ENCODE data around the gene CIB2.

- TF ChIP-seq, protein P1, sequence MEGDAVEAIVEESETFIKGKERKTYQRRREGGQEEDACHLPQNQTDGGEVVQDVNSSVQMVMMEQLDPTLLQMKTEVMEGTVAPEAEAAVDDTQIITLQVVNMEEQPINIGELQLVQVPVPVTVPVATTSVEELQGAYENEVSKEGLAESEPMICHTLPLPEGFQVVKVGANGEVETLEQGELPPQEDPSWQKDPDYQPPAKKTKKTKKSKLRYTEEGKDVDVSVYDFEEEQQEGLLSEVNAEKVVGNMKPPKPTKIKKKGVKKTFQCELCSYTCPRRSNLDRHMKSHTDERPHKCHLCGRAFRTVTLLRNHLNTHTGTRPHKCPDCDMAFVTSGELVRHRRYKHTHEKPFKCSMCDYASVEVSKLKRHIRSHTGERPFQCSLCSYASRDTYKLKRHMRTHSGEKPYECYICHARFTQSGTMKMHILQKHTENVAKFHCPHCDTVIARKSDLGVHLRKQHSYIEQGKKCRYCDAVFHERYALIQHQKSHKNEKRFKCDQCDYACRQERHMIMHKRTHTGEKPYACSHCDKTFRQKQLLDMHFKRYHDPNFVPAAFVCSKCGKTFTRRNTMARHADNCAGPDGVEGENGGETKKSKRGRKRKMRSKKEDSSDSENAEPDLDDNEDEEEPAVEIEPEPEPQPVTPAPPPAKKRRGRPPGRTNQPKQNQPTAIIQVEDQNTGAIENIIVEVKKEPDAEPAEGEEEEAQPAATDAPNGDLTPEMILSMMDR (IDR thresholded peaks at IDR 0.05), result no peak
- TF ChIP-seq EP300 (IDR thresholded peaks at IDR 0.05), result no peak
- no peak for TF ChIP-seq POLR2A (IDR thresholded peaks at IDR 0.05)
- no peak for TF ChIP-seq POLR2AphosphoS5 (IDR thresholded peaks at IDR 0.05)
Measured at GRCh38 chr15:78097667-78098066, 33.6 kb downstream of the CIB2 start.

Data from suprapubic skin (tissue), 4 donors.